ENCODE measurements around the gene OSBPL6.

OSBPL6 gene

GRCh38 chr2:178269438-178270224 lies 75.3 kb downstream of the OSBPL6 start:
- TF ChIP-seq CTCF (IDR thresholded peaks at IDR 0.05; ENCODE audit: low read depth, low read length): no peak
- TF ChIP-seq MAX (IDR thresholded peaks at IDR 0.05; ENCODE audit: low read depth, low read length): no peak
- no peak for TF ChIP-seq MYC (IDR thresholded peaks at IDR 0.05; ENCODE audit: low read depth, low read length)
- TF ChIP-seq POLR2A (IDR thresholded peaks at IDR 0.05; ENCODE audit: extremely low read depth, insufficient read length): no peak
- H3K4me3 ChIP-seq (ENCODE audit: low read depth, low read length): no peak overlapping the region
- no peak for DNase-seq (ENCODE audit: low read depth)

- no peak overlapping the region for H3K4me3 ChIP-seq (ENCODE audit: low read depth, low read length)
- no peak for TF ChIP-seq CTCF (IDR thresholded peaks at IDR 0.05; ENCODE audit: low read depth, low read length)
- DNase-seq (ENCODE audit: low read depth): no peak
Observed at GRCh38 chr2:178270338-178270737, 76.0 kb downstream of the OSBPL6 start.

GRCh38 chr2:178271094-178271493 lies 76.8 kb downstream of the OSBPL6 start:
- H3K4me3 ChIP-seq (ENCODE audit: low read depth, low read length): no peak overlapping the region
- TF ChIP-seq MAX (IDR thresholded peaks at IDR 0.05; ENCODE audit: low read depth, low read length) (no peak), CTCF (IDR thresholded peaks at IDR 0.05; ENCODE audit: low read depth, low read length) (no peak), POLR2A (IDR thresholded peaks at IDR 0.05; ENCODE audit: extremely low read depth, insufficient read length) (no peak), MYC (IDR thresholded peaks at IDR 0.05; ENCODE audit: low read depth, low read length) (no peak)
- DNase-seq (ENCODE audit: low read depth): no peak

- no peak for DNase-seq (ENCODE audit: low read depth)
- no peak for TF ChIP-seq MAX (IDR thresholded peaks at IDR 0.05; ENCODE audit: low read depth, low read length)
- no peak for TF ChIP-seq POLR2A (IDR thresholded peaks at IDR 0.05; ENCODE audit: extremely low read depth, insufficient read length)
- no peak for TF ChIP-seq CTCF (IDR thresholded peaks at IDR 0.05; ENCODE audit: low read depth, low read length)
- no peak for TF ChIP-seq MYC (IDR thresholded peaks at IDR 0.05; ENCODE audit: low read depth, low read length)
Observed at GRCh38 chr2:178271629-178272333, 77.5 kb downstream of the OSBPL6 start.

GRCh38 chr2:178273787-178274360 lies 79.6 kb downstream of the OSBPL6 start:
- H3K4me3 ChIP-seq (ENCODE audit: low read depth, low read length): no peak overlapping the region
- TF ChIP-seq MYC (IDR thresholded peaks at IDR 0.05; ENCODE audit: low read depth, low read length) (no peak), POLR2A (IDR thresholded peaks at IDR 0.05; ENCODE audit: extremely low read depth, insufficient read length) (no peak), CTCF (IDR thresholded peaks at IDR 0.05; ENCODE audit: low read depth, low read length) (no peak), MAX (IDR thresholded peaks at IDR 0.05; ENCODE audit: low read depth, low read length) (no peak)
- no peak for DNase-seq (ENCODE audit: low read depth)

More at GRCh38 chr2:178271629-178272333, 77.5 kb downstream of the OSBPL6 start:
- H3K4me3 ChIP-seq (ENCODE audit: low read depth, low read length): no peak overlapping the region

All from NB4 (cell line).